IPS-NIHi7 (cell line): ENCODE measurements around the gene KAT5.
"Not testable (repeated sequence)": the region's sequence is repeated elsewhere in the genome, so short reads cannot be mapped to it uniquely, and the experiment has no call there.

ENCODE experiments used
- DNase-seq: peaks from one replicate; pipeline ENCODE4 v3.0.0; 2012; ENCODE audit warnings: mixed read lengths; ENCODE audit errors: extremely low spot score

KAT5 gene

DNA sequence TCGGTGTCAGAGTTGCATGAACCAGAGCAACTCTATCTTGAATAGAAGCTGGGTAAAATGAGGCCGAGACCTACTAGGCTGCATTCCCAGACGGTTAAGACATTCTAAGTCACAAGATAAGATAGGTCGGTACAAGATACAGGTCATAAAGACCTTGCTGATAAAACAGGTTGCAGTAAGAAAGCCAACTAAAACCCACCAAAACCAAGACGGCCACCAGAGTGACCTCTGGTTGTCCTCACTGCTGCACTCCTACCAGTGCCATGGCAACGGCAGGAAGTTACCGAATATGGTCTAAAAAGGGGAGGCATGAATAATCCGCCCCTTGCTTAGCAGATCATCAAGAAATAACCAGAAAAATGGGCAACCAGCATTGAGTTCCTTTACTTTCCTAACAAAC is 2.4 kb upstream of the KAT5 start:
- no peak for DNase-seq

DNA sequence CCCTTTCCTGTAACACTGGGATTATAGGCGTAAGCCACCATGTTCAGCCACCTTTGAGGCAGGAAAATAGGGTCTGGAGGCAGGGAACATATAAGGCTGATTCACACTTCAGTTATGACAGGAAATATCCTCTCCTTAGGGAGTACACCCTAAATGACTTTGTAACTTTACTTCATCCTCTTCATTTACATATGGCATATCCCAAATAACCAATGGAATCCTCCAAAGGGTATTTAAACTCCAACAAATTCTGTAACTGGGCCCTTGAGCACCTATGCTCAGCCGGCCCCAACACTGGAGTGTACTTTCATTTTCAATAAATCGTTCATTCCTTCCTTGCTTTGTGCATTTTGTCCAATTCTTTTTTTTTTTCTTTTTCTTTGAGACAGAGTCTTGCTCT is 1.6 kb upstream of the KAT5 start:
- DNase-seq, result no peak

DNA sequence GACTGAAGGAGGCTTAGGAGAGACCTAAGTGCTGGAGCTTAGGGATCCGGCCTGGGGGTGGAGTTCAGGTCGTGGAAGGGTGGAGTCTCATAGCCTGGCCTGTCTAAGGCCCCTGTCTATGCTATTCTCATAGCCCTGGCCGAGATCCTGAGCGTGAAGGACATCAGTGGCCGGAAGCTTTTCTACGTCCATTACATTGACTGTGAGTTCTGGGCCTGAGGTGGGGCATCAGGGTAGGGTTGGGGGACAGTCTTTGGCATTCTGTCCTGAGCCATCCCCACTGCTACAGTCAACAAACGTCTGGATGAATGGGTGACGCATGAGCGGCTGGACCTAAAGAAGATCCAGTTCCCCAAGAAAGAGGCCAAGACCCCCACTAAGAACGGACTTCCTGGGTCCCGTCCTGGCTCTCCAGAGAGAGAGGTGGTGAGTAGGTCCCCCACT is 603 bp downstream of the KAT5 start:
- DNase-seq, result no peak

DNA sequence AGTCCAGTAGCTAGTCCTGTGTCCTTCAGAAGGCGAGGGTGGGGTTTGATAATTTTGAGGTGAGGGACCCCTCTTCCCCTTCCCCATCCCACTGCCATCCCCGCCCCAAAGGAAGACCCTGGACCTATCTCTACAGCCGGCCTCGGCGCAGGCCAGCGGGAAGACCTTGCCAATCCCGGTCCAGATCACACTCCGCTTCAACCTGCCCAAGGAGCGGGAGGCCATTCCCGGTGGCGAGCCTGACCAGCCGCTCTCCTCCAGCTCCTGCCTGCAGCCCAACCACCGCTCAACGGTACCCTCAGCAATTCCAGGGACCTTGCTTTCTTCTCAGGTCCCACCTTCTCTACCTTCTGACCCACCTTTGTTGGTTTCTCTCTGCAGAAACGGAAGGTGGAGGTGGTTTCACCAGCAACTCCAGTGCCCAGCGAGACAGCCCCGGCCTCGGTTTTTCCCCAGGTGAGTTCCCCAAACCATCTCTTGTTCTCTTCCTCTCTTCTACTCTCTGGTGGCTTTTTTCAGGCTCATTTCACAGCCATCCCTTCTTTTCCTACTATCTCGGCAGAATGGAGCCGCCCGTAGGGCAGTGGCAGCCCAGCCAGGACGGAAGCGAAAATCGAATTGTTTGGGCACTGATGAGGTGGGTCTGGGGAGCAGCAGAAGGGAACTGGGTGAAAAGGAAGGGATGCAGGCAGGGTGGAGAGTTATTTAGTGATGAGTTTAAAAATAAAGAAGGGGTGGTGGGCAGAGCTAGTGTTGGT is 1.3 kb downstream of the KAT5 start:
- no peak for DNase-seq

DNA sequence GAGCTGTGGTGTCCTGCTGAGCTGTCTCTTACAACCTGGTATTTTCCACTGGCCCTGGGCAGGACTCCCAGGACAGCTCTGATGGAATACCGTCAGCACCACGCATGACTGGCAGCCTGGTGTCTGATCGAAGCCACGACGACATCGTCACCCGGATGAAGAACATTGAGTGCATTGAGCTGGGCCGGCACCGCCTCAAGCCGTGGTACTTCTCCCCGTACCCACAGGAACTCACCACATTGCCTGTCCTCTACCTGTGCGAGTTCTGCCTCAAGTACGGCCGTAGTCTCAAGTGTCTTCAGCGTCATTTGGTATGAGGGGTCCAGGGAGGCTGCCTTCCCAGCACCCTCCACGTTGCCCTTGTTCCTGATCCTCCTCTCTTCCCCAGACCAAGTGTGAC is 2.4 kb downstream of the KAT5 start:
- DNase-seq, result no peak

DNA sequence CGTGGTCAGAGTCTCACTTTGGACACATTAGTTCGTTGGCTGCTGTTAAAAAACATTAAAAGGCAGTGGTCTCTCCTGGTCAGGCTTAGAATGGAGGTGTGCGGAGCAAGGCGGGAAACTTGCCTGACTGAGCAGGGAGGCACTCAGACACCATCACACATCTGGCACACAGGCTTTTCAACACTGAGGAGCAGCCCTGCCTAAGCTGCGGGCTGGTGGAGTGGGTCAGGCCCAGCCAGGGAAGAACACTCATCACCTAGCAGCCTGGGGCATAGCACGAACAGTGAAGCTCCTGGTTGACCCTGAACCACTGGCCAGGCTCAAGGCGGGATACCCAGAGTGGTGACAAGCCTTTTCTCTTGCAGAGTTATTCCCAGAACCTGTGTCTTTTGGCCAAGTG is 4.2 kb downstream of the KAT5 start:
- DNase-seq, result no peak

DNA sequence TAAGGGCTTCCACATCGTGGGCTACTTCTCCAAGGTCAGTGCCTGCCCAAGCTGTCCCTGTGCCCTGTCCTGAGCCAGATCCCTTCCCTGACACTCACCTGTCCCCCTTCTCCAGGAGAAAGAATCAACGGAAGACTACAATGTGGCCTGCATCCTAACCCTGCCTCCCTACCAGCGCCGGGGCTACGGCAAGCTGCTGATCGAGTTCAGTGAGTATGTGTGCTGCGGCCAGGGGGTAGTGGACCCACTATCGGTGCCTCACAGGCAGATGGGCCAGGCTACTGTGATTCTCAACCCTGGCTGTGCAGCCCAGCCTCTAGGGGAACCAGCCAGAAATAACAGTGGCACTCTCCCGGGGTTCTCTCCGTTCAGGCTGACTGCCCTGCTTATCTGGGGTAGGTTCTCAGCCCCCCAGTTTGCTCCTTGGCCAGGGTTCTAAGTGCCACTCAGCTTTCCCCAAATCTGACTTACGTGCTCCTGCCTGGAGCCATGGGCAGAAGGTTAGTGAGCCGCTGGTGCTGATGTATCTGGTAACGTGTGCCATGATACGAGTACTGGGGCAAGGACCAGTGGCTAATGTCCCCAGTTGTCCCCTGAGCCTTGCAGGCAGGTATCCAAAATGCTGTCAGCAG is 4.8 kb downstream of the KAT5 start:
- no peak for DNase-seq

DNA sequence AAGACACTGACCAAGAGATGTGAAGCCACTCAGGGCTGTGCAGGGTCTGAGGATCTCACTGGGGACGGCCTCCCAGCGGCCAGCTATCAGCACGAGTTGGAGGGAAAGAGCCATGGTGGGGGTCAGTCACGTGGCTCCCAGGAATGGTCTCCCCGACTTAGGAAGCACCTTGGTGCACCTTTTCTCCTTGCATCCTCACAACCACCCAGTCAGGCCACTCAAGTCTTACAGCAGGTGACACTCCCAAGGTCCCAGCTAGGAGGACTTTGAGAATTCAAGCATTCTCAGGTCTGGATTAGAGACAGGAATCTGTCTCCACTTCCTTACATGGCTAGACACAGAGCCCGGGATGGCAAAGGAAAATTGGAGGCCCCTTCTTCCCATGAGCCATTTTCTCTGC is 5.9 kb downstream of the KAT5 start:
- DNase-seq, result no peak

DNA sequence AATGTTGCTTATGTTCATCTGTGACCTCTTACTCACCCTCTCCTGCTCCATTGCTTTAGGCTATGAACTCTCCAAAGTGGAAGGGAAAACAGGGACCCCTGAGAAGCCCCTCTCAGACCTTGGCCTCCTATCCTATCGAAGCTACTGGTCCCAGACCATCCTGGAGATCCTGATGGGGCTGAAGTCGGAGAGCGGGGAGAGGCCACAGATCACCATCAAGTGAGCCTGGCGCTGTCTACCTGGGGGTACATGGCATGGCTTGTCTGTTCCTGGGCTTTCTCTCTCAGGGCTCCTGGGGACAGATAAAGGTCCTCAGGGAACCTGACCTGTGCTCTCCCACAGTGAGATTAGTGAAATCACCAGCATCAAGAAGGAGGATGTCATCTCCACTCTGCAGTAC is 6.5 kb downstream of the KAT5 start:
- no peak for DNase-seq

DNA sequence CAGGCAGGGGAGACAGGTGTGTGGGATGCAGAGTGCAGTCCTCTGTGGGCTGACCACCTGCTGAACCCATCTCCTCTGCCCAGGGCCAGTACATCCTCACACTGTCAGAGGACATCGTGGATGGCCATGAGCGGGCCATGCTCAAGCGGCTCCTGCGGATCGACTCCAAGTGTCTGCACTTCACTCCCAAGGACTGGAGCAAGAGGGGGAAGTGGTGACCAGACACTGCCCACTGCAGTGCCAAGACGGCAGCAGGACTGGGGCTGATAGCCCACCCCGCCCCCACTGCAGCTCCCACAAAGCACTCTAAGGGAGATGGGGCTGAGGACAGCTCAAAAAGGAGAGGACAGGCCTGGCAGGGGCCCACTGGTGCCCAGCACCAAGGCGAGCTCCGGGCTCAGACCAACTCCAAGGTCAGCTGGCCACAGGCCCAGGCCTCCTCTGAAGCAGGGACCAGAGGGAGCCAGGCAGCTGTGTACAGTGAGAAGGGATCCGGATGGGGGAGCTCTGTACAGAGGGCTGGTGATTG is 7.0 kb downstream of the KAT5 start:
- no peak for DNase-seq

DNA sequence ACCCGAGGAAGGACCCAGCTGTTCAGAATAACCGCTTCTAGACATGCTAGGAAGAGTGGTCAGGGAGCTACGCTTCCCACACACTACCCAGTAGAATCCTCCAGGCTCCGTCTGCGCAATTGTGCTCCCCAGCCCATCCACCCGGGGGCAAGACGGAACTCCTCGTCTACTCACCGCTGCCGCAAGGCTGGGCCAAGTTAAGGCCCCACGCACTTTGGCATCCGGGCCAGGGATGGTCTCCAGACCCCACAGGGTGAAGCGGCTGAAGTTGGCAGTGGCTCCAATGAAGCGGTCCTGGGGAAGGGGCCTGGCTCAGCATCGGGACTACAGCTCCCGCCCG is 7.8 kb downstream of the KAT5 start:
- no peak for DNase-seq

DNA sequence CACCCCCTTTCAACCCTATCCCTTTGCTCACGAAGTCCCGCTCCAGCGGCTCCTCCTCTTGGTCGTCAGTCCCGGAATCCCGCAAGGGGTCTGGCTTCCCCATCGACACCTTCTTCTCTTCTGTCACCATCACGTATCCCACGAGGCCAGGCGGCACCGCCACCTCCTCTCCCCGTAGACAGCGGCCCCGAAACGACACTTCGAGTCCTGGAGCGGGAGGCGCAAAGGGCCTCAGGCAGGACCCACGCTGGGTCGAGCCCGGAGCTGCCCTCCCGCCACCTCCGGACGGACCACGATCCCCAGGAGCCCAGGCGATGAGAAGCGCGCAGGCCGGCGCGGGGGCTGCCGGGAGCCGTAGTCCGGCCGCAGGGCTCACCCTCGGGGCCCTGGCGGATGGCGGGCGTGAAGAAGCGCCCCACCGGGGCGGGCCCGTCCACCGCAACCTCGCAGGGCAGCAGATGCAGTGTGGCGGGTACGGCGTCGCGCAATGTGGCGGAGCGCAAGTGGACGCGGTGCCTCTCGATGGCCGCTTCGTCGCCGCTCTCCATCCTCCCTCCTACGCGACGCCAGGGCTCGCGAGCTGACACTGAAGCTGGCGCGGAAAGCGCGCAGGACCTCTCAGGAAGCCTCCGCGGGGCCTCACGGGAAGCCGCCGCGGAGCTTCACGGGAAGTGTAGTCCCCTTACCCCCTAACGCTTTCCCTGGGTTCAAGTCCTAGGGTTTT is 8.3 kb downstream of the KAT5 start, which contains the start of gene RNASEH2C:
TSS of gene RNASEH2C (minus strand) at position 588 of the 724 bp plus-strand sequence. CDS start at position 548, 40 bp downstream.
- DNase-seq, result peak; percentile 93

DNA sequence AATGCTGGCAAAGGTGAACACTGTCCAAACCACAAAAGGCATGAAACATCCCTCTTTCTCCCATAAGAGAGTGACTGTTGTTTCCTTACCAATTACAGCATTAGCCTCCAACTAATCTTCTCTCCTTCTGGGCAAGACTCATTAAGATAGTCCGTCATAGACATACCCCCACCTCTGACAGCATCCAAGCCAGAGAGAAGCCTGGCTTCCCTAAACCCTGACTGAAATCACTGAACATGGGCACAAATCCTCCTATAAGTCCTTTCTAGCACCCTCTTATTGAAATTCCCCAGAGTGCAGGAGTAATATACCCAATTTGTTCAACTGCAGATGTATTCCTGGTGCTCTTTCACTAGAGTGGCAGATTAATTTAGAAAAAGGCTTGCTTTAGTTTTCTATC is 10.2 kb downstream of the KAT5 start:
- no peak for DNase-seq

DNA sequence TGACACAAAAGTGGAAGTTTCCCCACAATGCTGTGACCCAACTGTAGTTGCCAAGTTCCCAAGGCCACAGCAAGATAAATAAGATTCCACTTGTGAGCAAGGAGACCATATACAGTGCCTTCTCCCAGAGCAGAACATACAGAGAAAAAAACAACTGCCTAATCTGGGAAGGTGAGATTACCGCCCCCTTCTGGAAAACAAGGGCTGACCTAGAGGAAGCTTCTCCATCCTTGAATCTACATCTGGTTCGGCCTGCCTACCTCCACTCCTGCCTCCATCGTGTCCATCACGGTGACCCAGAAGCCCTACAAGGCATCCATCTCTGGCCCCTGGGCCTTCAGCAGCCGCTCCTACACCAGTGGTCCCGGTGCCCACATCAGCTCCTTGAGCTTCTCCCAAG is 14.6 kb downstream of the KAT5 start:
- DNase-seq, result peak; percentile 50

DNA sequence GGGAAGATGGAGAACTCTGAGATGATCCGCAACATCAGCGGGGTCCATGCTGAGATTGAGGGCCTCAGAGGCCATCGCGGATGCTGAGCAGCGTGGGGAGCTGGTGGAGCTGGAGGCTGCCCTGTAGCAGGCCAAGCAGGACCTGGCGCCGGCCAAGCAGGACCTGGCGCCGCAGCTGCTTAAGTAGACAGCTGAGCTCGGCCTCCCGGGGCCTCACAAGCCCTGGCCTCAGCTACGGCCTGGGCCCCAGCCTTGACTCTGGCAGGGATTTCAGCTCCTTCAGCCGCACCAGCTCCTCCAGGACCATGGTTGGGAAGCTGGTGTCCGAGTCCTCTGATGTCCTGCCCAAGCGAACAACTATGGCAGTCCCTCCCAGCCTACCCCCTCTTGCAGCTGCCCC is 15.8 kb downstream of the KAT5 start:
- no peak for DNase-seq

DNA sequence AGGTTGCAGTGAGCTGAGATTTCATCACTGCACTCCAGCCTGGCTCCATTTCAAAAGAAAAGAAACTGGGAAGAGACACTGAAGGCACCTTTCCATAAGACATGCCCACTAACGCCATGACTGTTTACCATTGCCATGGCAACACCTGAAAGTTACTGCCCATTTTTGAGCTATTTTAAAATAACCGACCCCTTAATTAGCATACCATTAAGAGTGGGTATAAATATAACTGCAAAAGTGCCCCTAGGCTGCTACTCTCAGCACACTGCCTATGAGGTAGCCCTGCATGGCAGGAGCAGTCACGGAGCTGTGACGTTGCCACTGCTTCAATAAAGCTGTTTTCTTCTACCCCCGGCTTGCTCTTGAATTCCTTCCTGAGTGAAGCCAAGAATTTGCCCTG is 18.4 kb downstream of the KAT5 start:
- DNase-seq, result no peak

DNA sequence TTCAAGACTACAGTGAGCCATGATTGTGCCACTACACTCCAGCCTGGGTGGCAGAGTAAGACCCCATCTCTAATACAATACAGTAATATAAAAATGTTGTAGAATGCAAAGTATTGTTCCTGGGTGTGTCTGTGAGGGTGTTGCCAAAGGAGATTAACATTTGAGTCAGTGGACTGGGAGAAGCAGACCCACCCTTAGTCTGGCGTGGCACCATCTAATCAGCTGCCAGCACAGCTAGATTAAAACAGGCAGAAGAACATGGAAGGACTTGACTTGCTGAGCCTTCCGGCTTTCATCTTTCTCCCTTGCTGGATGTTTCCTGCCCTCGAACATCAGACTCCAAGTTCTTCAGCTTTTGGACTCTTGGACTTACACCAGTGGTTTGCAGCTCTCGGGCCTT is 23.1 kb downstream of the KAT5 start:
- not testable (repeated sequence) for DNase-seq

DNA sequence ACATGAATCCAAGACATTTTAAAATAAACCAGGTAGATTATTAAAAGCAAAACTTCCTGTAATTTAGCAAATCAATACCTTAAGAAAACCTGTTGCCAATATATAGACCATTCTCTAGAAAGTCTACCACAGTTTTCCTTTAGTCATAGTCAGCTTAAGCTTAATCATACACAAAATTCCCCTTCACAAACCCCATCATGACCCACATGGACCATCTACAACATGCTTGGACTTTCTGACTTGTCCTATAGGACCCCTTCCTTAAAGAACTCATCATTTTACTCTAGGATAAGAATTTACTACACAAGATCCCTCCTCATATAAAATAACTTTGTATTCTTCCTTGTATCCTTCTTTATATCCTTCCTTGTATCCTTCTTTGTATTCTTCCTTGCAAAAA is 24.8 kb downstream of the KAT5 start:
- DNase-seq, result no peak

DNA sequence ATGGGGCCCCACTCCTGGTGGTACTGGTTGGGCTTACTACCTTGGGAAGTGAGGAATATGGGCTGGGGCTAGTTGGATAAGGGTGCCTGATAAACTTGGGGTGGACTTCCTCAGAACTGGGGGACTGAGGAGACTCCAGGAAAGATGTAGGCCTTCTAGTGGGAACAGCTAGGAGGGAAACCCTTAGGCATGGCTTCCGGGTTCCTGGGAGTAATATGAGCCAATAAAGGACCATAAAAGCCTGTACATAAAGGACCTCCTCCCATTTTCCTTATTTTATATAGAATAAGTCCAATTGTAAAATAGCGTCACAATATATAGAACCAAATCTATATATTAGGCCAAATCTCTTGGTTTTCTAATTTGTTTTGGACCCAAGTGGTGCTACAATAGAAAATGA is 27.0 kb downstream of the KAT5 start:
- no peak for DNase-seq

DNA sequence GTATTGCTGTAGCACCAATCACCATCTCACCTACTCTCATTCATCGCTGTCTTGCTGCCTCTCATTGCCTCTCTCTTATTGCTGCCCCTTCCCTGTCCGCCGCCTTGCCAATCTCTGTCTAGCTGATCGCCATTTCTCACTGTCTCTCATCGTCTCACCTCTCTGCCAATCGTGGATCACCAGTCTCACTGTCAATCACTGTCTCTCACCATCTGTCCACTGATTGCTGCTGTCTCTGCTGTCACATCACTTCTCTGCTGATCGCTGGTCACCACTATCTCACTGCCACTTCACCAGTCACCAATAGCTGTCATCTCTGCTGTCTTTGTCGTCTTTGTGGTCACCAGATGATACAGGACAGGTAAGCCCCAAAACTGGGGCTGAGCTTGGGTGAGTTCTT is 29.1 kb downstream of the KAT5 start:
- no peak for DNase-seq

DNA sequence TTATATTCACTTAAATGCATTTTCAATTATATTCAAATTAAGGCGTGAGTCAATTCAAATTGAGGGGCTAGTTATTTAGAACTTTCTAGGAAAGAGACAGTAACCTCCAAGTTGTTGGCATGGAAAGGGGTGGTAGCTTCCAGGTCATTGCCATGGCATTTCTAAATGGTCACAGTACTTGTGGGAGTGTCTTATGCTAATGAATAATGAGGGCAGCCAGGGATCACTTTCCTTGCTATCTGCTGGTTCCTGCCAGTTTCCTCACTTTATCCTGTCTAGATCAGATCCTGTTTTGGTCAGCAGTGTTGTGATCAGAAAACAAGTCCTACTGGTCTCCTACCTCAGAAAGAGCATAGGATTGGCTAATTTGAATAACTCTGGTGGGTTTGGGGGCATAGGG is 30.3 kb downstream of the KAT5 start:
- no peak for DNase-seq

DNA sequence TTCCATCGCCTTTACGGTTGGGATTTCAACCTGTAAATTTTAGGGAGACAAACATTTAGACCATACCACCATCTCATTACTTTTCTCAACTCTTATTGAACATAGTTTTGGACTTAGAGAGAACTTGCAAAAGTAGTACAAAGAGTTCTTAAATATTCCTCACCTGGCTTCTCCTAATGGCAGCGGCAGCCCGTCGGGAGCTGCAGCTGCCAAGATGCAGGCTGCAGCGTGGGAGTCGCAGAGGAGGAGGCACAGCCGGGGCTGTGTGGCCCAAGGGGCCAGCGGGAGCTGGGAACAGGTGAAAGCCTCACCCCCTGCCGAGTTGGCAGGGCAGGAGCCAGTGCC is 31.6 kb downstream of the KAT5 start:
- no peak for DNase-seq
